ENCODE measurements around the gene ROR1. TPM values are rescaled to one million over a fixed set of nuclear protein-coding genes. Genes with fewer than 3 reads are reported as not detected.

Gene ROR1
- total RNA-seq, 2 experiments from 2014 or later = 0.10 to 0.14 TPM

GRCh38 chr1:63874278-63874880 lies 100.6 kb downstream of the ROR1 start:
- Mint-ChIP-seq H3K36me3 (ENCODE audit: low read depth) (no peaks in the 10 kb centered on the region), H3K4me1 (ENCODE audit: low read depth) (no peaks in the 10 kb centered on the region), H3K4me3 (no peak overlapping the region), H3K27ac (no peak overlapping the region), H3K27me3 (ENCODE audit: low read depth) (peaks cover 5% of the 10 kb centered on the region), H3K9me3 (no peaks in the 10 kb centered on the region)
- CTCF ChIA-PET = no interaction called here
- intact Hi-C loops (cut with micrococcal nuclease) = no loop called here
- no peak for DNase-seq

- Mint-ChIP-seq H3K27ac (no peak overlapping the region), H3K4me1 (ENCODE audit: low read depth) (no peaks in the 10 kb centered on the region), H3K4me3 (no peak overlapping the region), H3K9me3 (no peaks in the 10 kb centered on the region), H3K36me3 (ENCODE audit: low read depth) (no peaks in the 10 kb centered on the region), H3K27me3 (ENCODE audit: low read depth) (peaks cover 5% of the 10 kb centered on the region)
- intact Hi-C loops (cut with micrococcal nuclease) = no loop called here
- CTCF ChIA-PET = no interaction called here
- DNase-seq = no peak
Measured at GRCh38 chr1:63875636-63876035, 101.8 kb downstream of the ROR1 start.

- intact Hi-C loops (cut with micrococcal nuclease) = no loop called here
- no peak overlapping the region for H3K27ac Mint-ChIP-seq
- H3K27me3 Mint-ChIP-seq (ENCODE audit: low read depth) = peaks cover 5% of the 10 kb centered on the region
- no peaks in the 10 kb centered on the region for H3K4me1 Mint-ChIP-seq (ENCODE audit: low read depth)
- no peak overlapping the region for H3K4me3 Mint-ChIP-seq
- CTCF ChIA-PET = no interaction called here
- H3K9me3 Mint-ChIP-seq = no peaks in the 10 kb centered on the region
- DNase-seq = no peak
- no peaks in the 10 kb centered on the region for H3K36me3 Mint-ChIP-seq (ENCODE audit: low read depth)
Measured at GRCh38 chr1:63877021-63877767, 103.4 kb downstream of the ROR1 start.

- H3K27ac Mint-ChIP-seq = no peak overlapping the region
- peaks cover 5% of the 10 kb centered on the region for H3K27me3 Mint-ChIP-seq (ENCODE audit: low read depth)
- no peaks in the 10 kb centered on the region for H3K9me3 Mint-ChIP-seq
- no peak for DNase-seq
- H3K4me1 Mint-ChIP-seq (ENCODE audit: low read depth) = no peaks in the 10 kb centered on the region
- intact Hi-C loops (cut with micrococcal nuclease) = no loop called here
- no peaks in the 10 kb centered on the region for H3K36me3 Mint-ChIP-seq (ENCODE audit: low read depth)
- no peak overlapping the region for H3K4me3 Mint-ChIP-seq
- CTCF ChIA-PET = no interaction called here
Measured at GRCh38 chr1:63877816-63878215, 104.0 kb downstream of the ROR1 start.

GRCh38 chr1:63878932-63879331 lies 105.1 kb downstream of the ROR1 start:
- peaks cover 3% of the 10 kb centered on the region for H3K27me3 Mint-ChIP-seq (ENCODE audit: low read depth)
- H3K9me3 Mint-ChIP-seq = no peaks in the 10 kb centered on the region
- no peak for DNase-seq
- intact Hi-C loops (cut with micrococcal nuclease) = no loop called here
- CTCF ChIA-PET = no interaction called here
- no peaks in the 10 kb centered on the region for H3K4me1 Mint-ChIP-seq (ENCODE audit: low read depth)
- H3K27ac Mint-ChIP-seq = no peak overlapping the region
- no peak overlapping the region for H3K4me3 Mint-ChIP-seq
- no peaks in the 10 kb centered on the region for H3K36me3 Mint-ChIP-seq (ENCODE audit: low read depth)

GRCh38 chr1:63880958-63881576 lies 107.2 kb downstream of the ROR1 start:
- H3K27me3 Mint-ChIP-seq (ENCODE audit: low read depth) = peaks cover 3% of the 10 kb centered on the region
- no peak overlapping the region for H3K4me3 Mint-ChIP-seq
- H3K27ac Mint-ChIP-seq = no peak overlapping the region
- intact Hi-C loops (cut with micrococcal nuclease) = no loop called here
- no peaks in the 10 kb centered on the region for H3K9me3 Mint-ChIP-seq
- CTCF ChIA-PET = no interaction called here
- DNase-seq = no peak
- no peaks in the 10 kb centered on the region for H3K4me1 Mint-ChIP-seq (ENCODE audit: low read depth)
- no peaks in the 10 kb centered on the region for H3K36me3 Mint-ChIP-seq (ENCODE audit: low read depth)

GRCh38 chr1:63882048-63882704 lies 108.4 kb downstream of the ROR1 start:
- Mint-ChIP-seq H3K9me3 (no peaks in the 10 kb centered on the region), H3K36me3 (ENCODE audit: low read depth) (no peaks in the 10 kb centered on the region), H3K4me1 (ENCODE audit: low read depth) (no peaks in the 10 kb centered on the region), H3K27ac (no peak overlapping the region), H3K4me3 (no peak overlapping the region), H3K27me3 (ENCODE audit: low read depth) (peaks cover 3% of the 10 kb centered on the region)
- intact Hi-C loops (cut with micrococcal nuclease) = no loop called here
- DNase-seq = no peak
- CTCF ChIA-PET = interaction anchor here (0.6 to 0.7 kb wide), 3 partner anchors 10 to 362 kb away, joined by 3 to 9 read pairs (median 3); no protein-coding TSS in a partner anchor

- CTCF ChIA-PET = no interaction called here
- Mint-ChIP-seq H3K27me3 (ENCODE audit: low read depth) (no peaks in the 10 kb centered on the region), H3K4me1 (ENCODE audit: low read depth) (no peaks in the 10 kb centered on the region)
Measured at GRCh38 chr1:63883494-63884235, 109.8 kb downstream of the ROR1 start.

GRCh38 chr1:63884486-63884885 lies 110.7 kb downstream of the ROR1 start:
- Mint-ChIP-seq H3K4me3 (no peak overlapping the region), H3K27ac (no peak overlapping the region), H3K27me3 (ENCODE audit: low read depth) (no peaks in the 10 kb centered on the region), H3K36me3 (ENCODE audit: low read depth) (no peaks in the 10 kb centered on the region), H3K4me1 (ENCODE audit: low read depth) (no peaks in the 10 kb centered on the region), H3K9me3 (no peaks in the 10 kb centered on the region)
- CTCF ChIA-PET = no interaction called here
- intact Hi-C loops (cut with micrococcal nuclease) = no loop called here
- DNase-seq = no peak

More at GRCh38 chr1:63883494-63884235, 109.8 kb downstream of the ROR1 start:
- no peak overlapping the region for H3K4me3 Mint-ChIP-seq
- H3K27ac Mint-ChIP-seq = no peak overlapping the region
- no peaks in the 10 kb centered on the region for H3K9me3 Mint-ChIP-seq
- DNase-seq = no peak
- H3K36me3 Mint-ChIP-seq (ENCODE audit: low read depth) = no peaks in the 10 kb centered on the region
- intact Hi-C loops (cut with micrococcal nuclease) = no loop called here

- Mint-ChIP-seq H3K27ac (no peak overlapping the region), H3K4me3 (no peak overlapping the region), H3K4me1 (ENCODE audit: low read depth) (no peaks in the 10 kb centered on the region), H3K27me3 (ENCODE audit: low read depth) (no peaks in the 10 kb centered on the region), H3K36me3 (ENCODE audit: low read depth) (no peaks in the 10 kb centered on the region), H3K9me3 (peaks cover 4% of the 10 kb centered on the region)
- intact Hi-C loops (cut with micrococcal nuclease) = no loop called here
- no peak for DNase-seq
- CTCF ChIA-PET = no interaction called here
Measured at GRCh38 chr1:63885899-63886298, 112.1 kb downstream of the ROR1 start.

GRCh38 chr1:63886340-63886739 lies 112.5 kb downstream of the ROR1 start:
- H3K36me3 Mint-ChIP-seq (ENCODE audit: low read depth) = no peaks in the 10 kb centered on the region
- H3K4me3 Mint-ChIP-seq = no peak overlapping the region
- peaks cover 4% of the 10 kb centered on the region for H3K9me3 Mint-ChIP-seq
- H3K4me1 Mint-ChIP-seq (ENCODE audit: low read depth) = no peaks in the 10 kb centered on the region
- CTCF ChIA-PET = no interaction called here
- H3K27me3 Mint-ChIP-seq (ENCODE audit: low read depth) = no peaks in the 10 kb centered on the region
- no peak overlapping the region for H3K27ac Mint-ChIP-seq
- intact Hi-C loops (cut with micrococcal nuclease) = no loop called here
- no peak for DNase-seq

GRCh38 chr1:63887809-63888208 lies 114.0 kb downstream of the ROR1 start:
- no peaks in the 10 kb centered on the region for H3K27me3 Mint-ChIP-seq (ENCODE audit: low read depth)
- H3K27ac Mint-ChIP-seq = no peak overlapping the region
- intact Hi-C loops (cut with micrococcal nuclease) = no loop called here
- peaks cover 4% of the 10 kb centered on the region for H3K9me3 Mint-ChIP-seq
- H3K36me3 Mint-ChIP-seq (ENCODE audit: low read depth) = no peaks in the 10 kb centered on the region
- no peaks in the 10 kb centered on the region for H3K4me1 Mint-ChIP-seq (ENCODE audit: low read depth)
- DNase-seq = no peak
- CTCF ChIA-PET = interaction anchor here (1.2 kb wide), 1 partner anchor 250 kb away, joined by 3 read pairs; no protein-coding TSS in a partner anchor
- no peak overlapping the region for H3K4me3 Mint-ChIP-seq

All from activated naive CD4-positive, alpha-beta T cell treated with anti-CD3 and anti-CD28 coated beads for 36 hours (primary cell).